ENCODE measurements around the gene CRTC1.

DNA sequence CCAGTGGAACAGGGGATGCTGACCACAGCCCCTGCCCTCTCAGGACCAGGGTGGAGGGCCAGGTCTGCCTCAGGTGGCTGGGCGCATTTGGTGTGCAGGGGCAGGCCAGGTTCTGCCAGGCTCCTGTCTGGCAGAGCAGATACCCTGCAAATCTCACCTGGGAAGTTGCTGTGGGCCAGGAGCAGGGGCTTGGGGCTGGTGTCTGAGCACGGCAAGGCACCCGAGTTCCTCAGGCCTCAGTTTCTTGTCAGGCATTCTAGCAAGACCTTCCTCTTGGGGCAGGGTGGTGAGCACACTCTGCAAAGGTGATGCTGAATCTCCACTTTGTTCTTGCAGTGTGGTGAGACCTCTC is 1.1 kb downstream of the CRTC1 start:
- TF ChIP-seq, protein P1, sequence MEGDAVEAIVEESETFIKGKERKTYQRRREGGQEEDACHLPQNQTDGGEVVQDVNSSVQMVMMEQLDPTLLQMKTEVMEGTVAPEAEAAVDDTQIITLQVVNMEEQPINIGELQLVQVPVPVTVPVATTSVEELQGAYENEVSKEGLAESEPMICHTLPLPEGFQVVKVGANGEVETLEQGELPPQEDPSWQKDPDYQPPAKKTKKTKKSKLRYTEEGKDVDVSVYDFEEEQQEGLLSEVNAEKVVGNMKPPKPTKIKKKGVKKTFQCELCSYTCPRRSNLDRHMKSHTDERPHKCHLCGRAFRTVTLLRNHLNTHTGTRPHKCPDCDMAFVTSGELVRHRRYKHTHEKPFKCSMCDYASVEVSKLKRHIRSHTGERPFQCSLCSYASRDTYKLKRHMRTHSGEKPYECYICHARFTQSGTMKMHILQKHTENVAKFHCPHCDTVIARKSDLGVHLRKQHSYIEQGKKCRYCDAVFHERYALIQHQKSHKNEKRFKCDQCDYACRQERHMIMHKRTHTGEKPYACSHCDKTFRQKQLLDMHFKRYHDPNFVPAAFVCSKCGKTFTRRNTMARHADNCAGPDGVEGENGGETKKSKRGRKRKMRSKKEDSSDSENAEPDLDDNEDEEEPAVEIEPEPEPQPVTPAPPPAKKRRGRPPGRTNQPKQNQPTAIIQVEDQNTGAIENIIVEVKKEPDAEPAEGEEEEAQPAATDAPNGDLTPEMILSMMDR (IDR thresholded peaks at IDR 0.05), result no peak
- TF ChIP-seq POLR2A (IDR thresholded peaks at IDR 0.05), result no peak

Data from heart left ventricle (tissue), 13 donors.